HEK293 (cell line): ENCODE measurements around the gene VAV2.

Experiments used
- CTCF ChIA-PET: fragments of 350-600 bp; formaldehyde crosslinking; extraction: SDS; loops from one replicate; lab custom pipeline; 2021; ENCODE audit warnings: antibody characterized with exemption; lab: Yijun Ruan, JAX
- POLR2A ChIA-PET: fragments of 300-600 bp; formaldehyde crosslinking; extraction: SDS; loops from one replicate; lab custom pipeline; 2020; ENCODE audit warnings: antibody characterized with exemption, inconsistent platforms; lab: Yijun Ruan, JAX
- H3K27ac ChIP-seq: fragments of 200-500 bp; sonication (Bioruptor generic); 2 replicates; pipeline ENCODE4 v1.5.1; 2014; ENCODE audit warnings: low read depth, low read length, control low read depth, inconsistent platforms; ENCODE audit errors: extremely low read depth
- H3K36me3 ChIP-seq, 2 experiments: fragments of 200-500 bp in 1 of 2; sonication (Bioruptor generic) in 1 of 2; 1 replicate in 1 of 2; 2 replicates in 1 of 2; pipeline ENCODE4 v1.5.1; 2014 to 2017; ENCODE audit warnings: inconsistent platforms in 2 of 2, low read length in 2 of 2; ENCODE audit not compliant: control insufficient read depth in 2 of 2, insufficient read depth in 1 of 2
- H3K4me1 ChIP-seq: fragments of 200-500 bp; sonication (Bioruptor generic); 2 replicates; pipeline ENCODE4 v1.5.1; 2014; ENCODE audit warnings: mild to moderate bottlenecking, low read length, inconsistent platforms; ENCODE audit not compliant: control insufficient read depth, insufficient read depth
- H3K4me3 ChIP-seq: 2 replicates; pipeline ENCODE4 v1.5.1; 2011; ENCODE audit warnings: low read depth, mild to moderate bottlenecking, control low read depth, low read length, moderate library complexity
- H3K9me3 ChIP-seq: fragments of 200-500 bp; sonication (Bioruptor generic); 2 replicates; pipeline ENCODE4 v1.5.1; 2014; ENCODE audit warnings: low read depth, low read length, inconsistent platforms; ENCODE audit not compliant: control insufficient read depth, insufficient read depth
- PBX3 ChIP-seq: sonication (generic); formaldehyde crosslinking; IDR thresholded peaks from 2 replicates; pipeline ENCODE4 v1.8.1; 2022; ENCODE audit warnings: mild to moderate bottlenecking, moderate library complexity, missing genetic modification reagents
- PRDM10 ChIP-seq: fragments of 450-650 bp; formaldehyde crosslinking; IDR thresholded peaks from 2 replicates; pipeline ENCODE4 v1.5.1; 2016; ENCODE audit warnings: missing biosample characterization, missing genetic modification characterization
- ZBTB21 ChIP-seq: fragments of 450-650 bp; formaldehyde crosslinking; IDR thresholded peaks from 2 replicates; pipeline ENCODE4 v1.5.1; 2017; ENCODE audit warnings: missing biosample characterization, missing genetic modification characterization
- ZNF133 ChIP-seq: fragments of 450-650 bp; formaldehyde crosslinking; IDR thresholded peaks from 2 replicates; pipeline ENCODE4 v1.5.1; 2016; ENCODE audit warnings: missing biosample characterization, missing genetic modification characterization
- ZNF138 ChIP-seq: fragments of 450-650 bp; formaldehyde crosslinking; IDR thresholded peaks from 2 replicates; pipeline ENCODE4 v1.5.1; 2016; ENCODE audit warnings: missing biosample characterization, missing genetic modification characterization, borderline replicate concordance
- ZNF223 ChIP-seq: fragments of 450-650 bp; formaldehyde crosslinking; IDR thresholded peaks from 2 replicates; pipeline ENCODE4 v1.5.1; 2016; ENCODE audit warnings: missing biosample characterization, missing genetic modification characterization
- ZNF24 ChIP-seq: fragments of 450-650 bp; formaldehyde crosslinking; IDR thresholded peaks from 2 replicates; pipeline ENCODE4 v1.5.1; 2016; ENCODE audit warnings: missing biosample characterization, missing genetic modification characterization
- ZNF266 ChIP-seq: fragments of 450-650 bp; formaldehyde crosslinking; IDR thresholded peaks from 2 replicates; pipeline ENCODE4 v1.5.1; 2016; ENCODE audit warnings: missing biosample characterization, missing genetic modification characterization, low read depth
- ZNF302 ChIP-seq: fragments of 450-650 bp; formaldehyde crosslinking; IDR thresholded peaks from 2 replicates; pipeline ENCODE4 v1.5.1; 2016; ENCODE audit warnings: missing biosample characterization, missing genetic modification characterization, low read depth
- ZNF37A ChIP-seq: fragments of 450-650 bp; IDR thresholded peaks from 2 replicates; pipeline ENCODE4 v1.5.1; 2018; ENCODE audit warnings: missing biosample characterization, missing genetic modification characterization
- ZNF404 ChIP-seq: fragments of 450-650 bp; formaldehyde crosslinking; IDR thresholded peaks from 2 replicates; pipeline ENCODE4 v1.5.1; 2017; ENCODE audit warnings: missing biosample characterization, missing genetic modification characterization
- ZNF423 ChIP-seq: fragments of 450-650 bp; formaldehyde crosslinking; IDR thresholded peaks from 2 replicates; pipeline ENCODE4 v1.5.1; 2016; ENCODE audit warnings: missing biosample characterization, missing genetic modification characterization
- ZNF521 ChIP-seq: fragments of 450-650 bp; formaldehyde crosslinking; IDR thresholded peaks from 2 replicates; pipeline ENCODE4 v1.5.1; 2017; ENCODE audit warnings: missing biosample characterization, mild to moderate bottlenecking, missing genetic modification characterization
- ZNF529 ChIP-seq: fragments of 450-650 bp; formaldehyde crosslinking; IDR thresholded peaks from 2 replicates; pipeline ENCODE4 v1.5.1; 2017; ENCODE audit warnings: missing genetic modification characterization, missing biosample characterization; ENCODE audit not compliant: insufficient replicate concordance
- ZNF548 ChIP-seq: fragments of 450-650 bp; formaldehyde crosslinking; IDR thresholded peaks from 2 replicates; pipeline ENCODE4 v1.5.1; 2016; ENCODE audit warnings: missing biosample characterization, missing genetic modification characterization
- ZNF571 ChIP-seq: fragments of 450-650 bp; formaldehyde crosslinking; IDR thresholded peaks from 2 replicates; pipeline ENCODE4 v1.5.0; 2017; ENCODE audit warnings: missing biosample characterization, missing genetic modification characterization
- ZNF623 ChIP-seq: fragments of 450-650 bp; formaldehyde crosslinking; IDR thresholded peaks from 2 replicates; pipeline ENCODE4 v1.5.1; 2016; ENCODE audit warnings: missing biosample characterization, missing genetic modification characterization
- ZNF645 ChIP-seq: fragments of 450-650 bp; formaldehyde crosslinking; IDR thresholded peaks from 2 replicates; pipeline ENCODE4; 2016; ENCODE audit warnings: missing biosample characterization, missing genetic modification characterization
- ZNF658 ChIP-seq: fragments of 450-650 bp; formaldehyde crosslinking; IDR thresholded peaks from 2 replicates; pipeline ENCODE4; 2016; ENCODE audit warnings: missing biosample characterization, missing genetic modification characterization
- ZNF792 ChIP-seq: fragments of 450-650 bp; formaldehyde crosslinking; IDR thresholded peaks from 2 replicates; pipeline ENCODE4 v1.5.1; 2016; ENCODE audit warnings: missing biosample characterization, missing genetic modification characterization
- TF ChIP-seq, protein P1 (sequence below): fragments of 450-650 bp; formaldehyde crosslinking; IDR thresholded peaks from 2 replicates; pipeline ENCODE4 v1.5.1; 2016; ENCODE audit warnings: missing biosample characterization, missing genetic modification characterization

VAV2 gene

GRCh38 chr9:133735931-133736330, 256.2 kb downstream of the VAV2 start:
- Histone ChIP-seq H3K4me1 (no peaks in the 10 kb centered on the region), H3K36me3 (no peaks in the 10 kb centered on the region), H3K9me3 (no peaks in the 10 kb centered on the region), H3K4me3 (no peak overlapping the region), H3K27ac (no peak overlapping the region)
- ChIA-PET POLR2A (interaction anchor here (0.7 kb wide), 1 partner anchor 198 kb away, joined by 3 read pairs; no protein-coding TSS in a partner anchor), CTCF (interaction anchor here (0.6 to 2.0 kb wide), 3 partner anchors 9 to 1306 kb away, joined by 3 to 5 read pairs (median 3); no protein-coding TSS in a partner anchor)
- TF ChIP-seq ZNF302 (tag by site-specific recombination) (no peak), ZNF529 (tag by site-specific recombination) (no peak), ZNF37A (tag by site-specific recombination) (no peak), ZNF423 (tag by site-specific recombination) (no peak), ZNF133 (tag by site-specific recombination) (no peak), ZNF223 (tag by site-specific recombination) (no peak)

GRCh38 chr9:133735415-133735775, 256.7 kb downstream of the VAV2 start:
- ChIA-PET CTCF (interaction anchor here (0.6 to 4.0 kb wide), 4 partner anchors 7 to 1307 kb away, joined by 3 to 21 read pairs (median 4); no protein-coding TSS in a partner anchor), POLR2A (interaction anchor here (0.7 kb wide), 1 partner anchor 197 kb away, joined by 3 read pairs; no protein-coding TSS in a partner anchor)
- Histone ChIP-seq H3K9me3 (no peaks in the 10 kb centered on the region), H3K36me3 (no peaks in the 10 kb centered on the region), H3K27ac (no peak overlapping the region), H3K4me3 (no peak overlapping the region), H3K4me1 (no peaks in the 10 kb centered on the region)
- TF ChIP-seq ZBTB21 (tag by site-specific recombination) (no peak), ZNF658 (no peak), PRDM10 (tag by site-specific recombination) (no peak), ZNF521 (tag by site-specific recombination) (no peak), PBX3 (no peak), ZNF792 (tag by site-specific recombination) (no peak), ZNF266 (no peak), ZNF24 (tag by site-specific recombination) (no peak), ZNF645 (tag by site-specific recombination) (no peak), ZNF623 (no peak), ZNF571 (tag by site-specific recombination) (no peak), ZNF548 (tag by site-specific recombination) (no peak), ZNF404 (tag by site-specific recombination) (no peak), ZNF138 (tag by site-specific recombination) (no peak)
- TF ChIP-seq, protein P1, sequence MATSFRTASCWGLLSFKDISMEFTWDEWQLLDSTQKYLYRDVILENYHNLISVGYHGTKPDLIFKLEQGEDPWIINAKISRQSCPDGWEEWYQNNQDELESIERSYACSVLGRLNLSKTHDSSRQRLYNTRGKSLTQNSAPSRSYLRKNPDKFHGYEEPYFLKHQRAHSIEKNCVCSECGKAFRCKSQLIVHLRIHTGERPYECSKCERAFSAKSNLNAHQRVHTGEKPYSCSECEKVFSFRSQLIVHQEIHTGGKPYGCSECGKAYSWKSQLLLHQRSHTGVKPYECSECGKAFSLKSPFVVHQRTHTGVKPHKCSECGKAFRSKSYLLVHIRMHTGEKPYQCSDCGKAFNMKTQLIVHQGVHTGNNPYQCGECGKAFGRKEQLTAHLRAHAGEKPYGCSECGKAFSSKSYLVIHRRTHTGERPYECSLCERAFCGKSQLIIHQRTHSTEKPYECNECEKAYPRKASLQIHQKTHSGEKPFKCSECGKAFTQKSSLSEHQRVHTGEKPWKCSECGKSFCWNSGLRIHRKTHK: no peak
